GM12892 (cell line): ENCODE data around the gene MAP3K2.

Experiments
- POLR2A ChIP-seq: IDR thresholded peaks from 2 replicates; pipeline ENCODE4 v1.6.1; 2011; ENCODE audit warnings: low read depth, low read length, control low read depth
- TAF1 ChIP-seq: IDR thresholded peaks from 2 replicates; pipeline ENCODE4 v1.6.1; 2011; ENCODE audit warnings: low read depth, mild to moderate bottlenecking, control low read depth, low read length, borderline replicate concordance

- TF ChIP-seq POLR2A, result no peak
- TF ChIP-seq TAF1, result no peak
These were observed 117.1 kb downstream of the MAP3K2 start for GRCh38 chr2:127270663-127271062.
